ENCODE measurements around the gene CIAO3.

CIAO3 gene

DNA sequence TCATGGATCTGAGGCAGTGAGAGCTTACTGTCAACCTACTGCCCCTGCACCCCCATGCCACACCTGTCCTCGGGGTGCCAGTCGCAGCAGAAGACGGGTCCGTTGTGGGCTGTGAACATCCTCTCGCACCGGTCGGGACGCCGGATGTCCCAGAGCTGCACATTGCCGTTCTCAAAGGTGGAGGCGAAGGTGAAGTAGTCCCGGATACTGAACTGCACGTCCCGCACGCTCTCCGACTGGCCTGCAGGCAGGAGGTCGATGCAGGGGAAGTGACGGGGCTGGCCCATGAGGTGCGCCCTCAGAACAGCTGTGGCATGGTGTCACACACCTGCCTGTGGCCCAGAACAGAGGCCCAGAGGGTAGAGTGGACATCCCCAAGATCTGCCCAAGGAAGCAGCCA is 53.3 kb downstream of the CIAO3 start:
- no peak for DNase-seq

GRCh38 chr16:686459-687260 is 54.1 kb downstream of the CIAO3 start:
- no peak for DNase-seq

DNA sequence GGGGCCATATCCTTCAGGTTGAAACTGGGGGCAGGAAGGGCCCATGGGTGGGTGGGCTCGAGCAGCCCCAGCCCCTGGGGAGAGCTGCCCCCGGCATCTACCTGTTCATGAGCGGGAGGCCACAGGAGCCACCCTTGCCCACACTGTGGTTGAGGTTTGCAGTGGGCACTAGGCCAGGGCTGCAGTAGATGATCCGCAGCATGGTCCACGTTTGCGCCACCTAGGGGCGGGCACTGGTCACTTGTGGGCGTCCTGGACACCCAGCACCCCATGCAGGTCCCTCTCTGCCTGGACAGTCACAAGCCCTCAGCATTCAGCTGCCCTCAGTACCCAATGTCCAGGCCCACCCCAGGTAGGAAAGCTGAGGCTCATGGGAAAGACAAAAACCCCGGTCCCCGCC is 54.8 kb downstream of the CIAO3 start:
- DNase-seq, result no peak

- DNase-seq, result peak; percentile 63
Observed at GRCh38 chr16:684961-685696, 55.7 kb downstream of the CIAO3 start.

DNA sequence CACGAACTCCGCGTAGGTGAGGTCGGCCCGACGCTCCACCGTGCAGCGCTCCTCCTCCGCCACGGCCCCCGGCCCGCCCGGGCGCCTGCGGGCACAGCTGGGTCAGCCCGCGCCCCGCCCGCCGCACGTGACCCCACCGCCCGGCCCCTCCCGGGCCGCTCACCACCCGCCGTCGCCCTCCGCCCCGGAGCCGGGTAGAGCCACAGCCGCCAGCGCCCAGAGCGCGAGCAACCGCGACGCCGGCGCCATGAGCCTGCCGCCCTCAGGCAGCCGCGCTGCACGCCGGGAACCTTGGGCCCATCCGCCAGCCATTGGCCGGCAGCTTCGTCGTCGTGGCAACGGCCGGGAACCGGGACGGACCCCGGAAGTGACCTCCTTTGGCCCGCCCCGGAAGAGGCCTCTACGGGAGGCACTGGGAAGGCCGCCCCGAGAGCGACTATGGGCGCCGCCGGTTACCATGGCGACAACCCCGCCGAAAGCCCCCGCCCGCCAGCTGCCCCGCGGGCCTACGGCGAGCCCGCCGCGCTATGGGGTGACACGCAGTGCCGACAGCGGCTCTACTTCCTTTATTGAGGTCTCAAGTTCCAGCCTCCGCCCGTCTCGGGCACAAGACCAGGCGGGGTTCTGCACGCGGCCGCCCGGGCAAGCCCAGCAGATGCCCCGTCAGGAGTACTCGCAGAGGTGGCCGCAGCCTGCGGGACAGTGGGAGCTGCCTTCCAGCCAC is 56.6 kb downstream of the CIAO3 start, which contains the start of gene JMJD8:
TSS of gene JMJD8 (minus strand) at position 264 of the 724 bp plus-strand sequence. CDS start at position 249, 15 bp downstream.
- peak; percentile 83 for DNase-seq

DNA sequence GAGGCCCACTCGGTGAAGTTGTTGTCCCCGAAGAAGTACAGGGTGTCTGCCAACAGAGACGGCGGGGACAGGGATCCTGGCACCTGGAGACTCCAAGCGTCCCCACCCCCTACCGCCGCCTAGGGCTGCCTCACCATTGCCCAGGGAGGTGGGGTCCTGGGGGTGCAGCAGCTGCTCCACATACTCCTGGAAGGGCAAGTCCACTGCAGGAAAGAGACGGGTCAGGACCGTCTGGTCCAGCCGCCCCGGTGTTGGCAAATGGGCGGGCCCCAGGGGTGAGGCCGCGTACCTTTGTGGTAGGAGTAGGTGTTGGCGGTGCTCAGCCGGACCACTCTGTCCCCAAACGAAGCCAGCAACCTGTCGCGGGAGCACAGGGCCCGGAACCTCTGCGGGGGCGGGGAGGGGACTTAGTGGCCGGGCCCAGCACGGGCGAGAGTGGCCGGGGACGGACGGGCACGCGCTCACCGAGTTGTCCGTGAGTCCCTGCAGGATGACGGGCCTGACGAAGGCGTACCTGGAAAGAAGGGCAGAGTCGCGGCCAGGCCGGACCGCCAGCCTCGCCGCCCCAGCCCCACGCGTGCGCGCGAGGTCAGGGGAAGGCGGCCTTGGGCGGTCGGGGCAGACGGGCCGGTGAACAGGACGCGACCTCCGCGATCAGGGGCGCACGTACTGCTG is 57.3 kb downstream of the CIAO3 start:
- DNase-seq, result no peak

- no peak for DNase-seq
Observed at GRCh38 chr16:682493-683395, 58.1 kb downstream of the CIAO3 start.

DNA sequence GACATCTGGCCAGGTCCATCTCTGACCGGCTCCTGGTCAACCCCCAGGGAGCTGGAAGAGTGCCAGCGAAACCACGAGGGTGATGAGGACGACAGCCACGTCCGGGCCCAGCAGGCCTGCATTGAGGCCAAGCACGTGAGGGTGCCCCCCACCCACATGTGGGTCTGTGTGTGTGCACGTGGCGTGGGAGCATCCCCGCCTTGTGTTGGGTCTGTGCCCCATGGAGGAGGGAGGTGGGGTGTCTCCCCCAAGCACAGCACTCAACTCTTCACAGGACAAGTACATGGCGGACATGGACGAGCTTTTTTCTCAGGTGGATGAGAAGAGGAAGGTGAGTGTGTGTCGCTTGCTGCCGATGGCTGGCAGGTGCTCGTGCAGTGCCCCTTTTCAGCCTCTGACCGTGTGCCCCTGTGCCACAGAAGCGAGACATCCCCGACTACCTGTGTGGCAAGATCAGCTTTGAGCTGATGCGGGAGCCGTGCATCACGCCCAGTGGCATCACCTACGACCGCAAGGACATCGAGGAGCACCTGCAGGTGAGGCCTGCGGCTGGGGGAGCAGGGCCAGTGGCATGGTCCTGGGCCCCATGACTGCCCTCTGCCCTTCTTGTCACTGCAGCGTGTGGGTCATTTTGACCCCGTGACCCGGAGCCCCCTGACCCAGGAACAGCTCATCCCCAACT is 58.9 kb downstream of the CIAO3 start:
- DNase-seq, result no peak

- no peak for DNase-seq
Observed at GRCh38 chr16:680967-681745, 59.6 kb downstream of the CIAO3 start.

DNA sequence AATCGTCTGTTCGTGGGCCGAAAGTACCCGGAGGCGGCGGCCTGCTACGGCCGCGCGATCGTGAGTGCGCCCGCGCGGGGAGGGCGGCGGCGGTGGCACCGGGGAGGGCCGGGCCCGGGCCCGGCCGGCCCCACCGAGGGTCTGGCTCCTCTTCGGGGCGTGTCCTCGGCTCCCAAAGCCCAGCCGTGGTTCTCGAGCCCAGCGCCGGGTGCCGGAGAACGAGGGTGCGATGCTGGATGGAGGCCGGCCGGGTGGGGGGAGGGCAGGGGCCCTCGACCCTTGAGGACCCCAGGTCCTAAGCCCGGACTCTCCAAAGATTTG is 60.2 kb downstream of the CIAO3 start:
- no peak for DNase-seq

DNA sequence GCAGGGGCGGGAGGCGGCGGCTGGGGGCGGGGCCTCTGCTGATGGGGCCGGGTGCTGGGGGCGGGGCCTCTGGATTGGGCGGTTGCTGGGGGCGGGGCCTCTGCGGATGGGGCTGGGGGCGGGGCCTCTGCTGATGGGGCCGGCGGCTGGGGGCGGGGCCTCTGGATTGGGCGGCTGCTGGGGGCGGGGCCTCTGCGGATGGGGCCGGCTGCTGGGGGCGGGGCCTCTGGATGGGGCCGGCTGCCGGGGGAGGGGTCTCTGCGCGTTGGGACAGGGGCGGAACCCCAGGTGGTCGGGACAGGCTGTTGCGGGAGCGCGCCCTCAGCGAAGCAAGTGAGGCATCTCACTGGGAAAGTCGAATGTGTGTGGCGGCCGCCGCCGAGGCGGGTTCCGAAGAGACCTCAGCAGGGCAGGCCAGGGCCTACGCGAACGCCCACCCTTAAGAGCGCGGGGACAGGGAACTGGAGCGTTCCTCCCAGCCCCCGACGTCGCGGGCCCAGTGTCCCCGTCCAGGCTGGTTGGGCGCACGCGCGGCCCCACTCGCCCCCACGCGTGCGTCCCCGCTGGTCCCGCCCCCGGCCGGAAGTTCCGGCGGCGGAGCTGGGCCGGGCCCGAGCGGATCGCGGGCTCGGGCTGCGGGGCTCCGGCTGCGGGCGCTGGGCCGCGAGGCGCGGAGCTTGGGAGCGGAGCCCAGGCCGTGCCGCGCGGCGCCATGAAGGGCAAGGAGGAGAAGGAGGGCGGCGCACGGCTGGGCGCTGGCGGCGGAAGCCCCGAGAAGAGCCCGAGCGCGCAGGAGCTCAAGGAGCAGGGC is 60.8 kb downstream of the CIAO3 start, which contains the start of gene STUB1:
TSS of gene STUB1 (plus strand) at position 597 of the 811 bp plus-strand sequence. CDS start at position 713, 116 bp downstream.
- DNase-seq, result peak; percentile 26

Measured in NCI-H1105 treated with DMSO at 0.1 percent for 48 hours (cell line).